Epithelial cell of prostate (primary cell): Measurements from ENCODE around the gene LRRC8D.

Source experiments
- DNase-seq: peaks from one replicate; pipeline ENCODE4 v3.0.0-alpha.2; 2011; ENCODE audit warnings: low read depth, low spot score
- H3K27ac ChIP-seq: fragments of 450-650 bp; 2 replicates; pipeline ENCODE4 v1.5.1; 2017; ENCODE audit warnings: mild to moderate bottlenecking

The LRRC8D gene

DNA sequence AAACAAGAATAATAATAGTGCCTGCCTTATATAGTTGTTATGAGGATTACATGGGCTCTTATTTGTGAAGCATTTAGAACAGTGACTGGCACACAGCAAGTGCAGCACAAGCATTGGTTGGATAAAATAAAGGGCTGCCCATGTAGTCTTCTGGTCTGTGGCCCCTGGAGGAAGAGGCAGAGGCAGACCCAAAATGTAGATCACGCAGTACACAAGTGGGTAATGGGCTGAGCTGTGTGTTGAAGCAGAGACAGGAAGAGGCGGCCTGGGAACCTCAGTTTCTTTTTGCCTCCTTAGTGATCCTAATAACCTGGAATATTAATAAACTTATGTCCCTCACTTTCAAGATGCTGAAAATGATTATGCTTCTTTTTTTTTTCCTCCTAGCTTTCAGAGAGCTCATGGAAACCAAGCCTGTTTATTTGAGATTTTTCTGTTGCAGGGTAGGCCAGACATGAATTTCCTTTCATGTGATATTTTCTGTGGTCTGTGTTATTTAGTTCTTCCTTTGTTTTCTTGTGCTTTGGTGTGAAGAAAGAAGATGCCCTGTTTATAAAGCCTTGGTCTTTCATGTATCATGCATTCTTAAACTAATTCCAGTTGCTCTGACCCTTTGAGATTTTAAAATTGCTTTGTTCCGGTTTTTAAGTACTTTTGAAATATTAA, 42.5 kb downstream of the LRRC8D start:
- no peak for DNase-seq
- no peak overlapping the region for H3K27ac ChIP-seq

- peak overlapping the region; percentile 14 for H3K27ac ChIP-seq
- DNase-seq: peak; percentile 12
Measured at GRCh38 chr1:89865498-89866382, 44.9 kb downstream of the LRRC8D start.

DNA sequence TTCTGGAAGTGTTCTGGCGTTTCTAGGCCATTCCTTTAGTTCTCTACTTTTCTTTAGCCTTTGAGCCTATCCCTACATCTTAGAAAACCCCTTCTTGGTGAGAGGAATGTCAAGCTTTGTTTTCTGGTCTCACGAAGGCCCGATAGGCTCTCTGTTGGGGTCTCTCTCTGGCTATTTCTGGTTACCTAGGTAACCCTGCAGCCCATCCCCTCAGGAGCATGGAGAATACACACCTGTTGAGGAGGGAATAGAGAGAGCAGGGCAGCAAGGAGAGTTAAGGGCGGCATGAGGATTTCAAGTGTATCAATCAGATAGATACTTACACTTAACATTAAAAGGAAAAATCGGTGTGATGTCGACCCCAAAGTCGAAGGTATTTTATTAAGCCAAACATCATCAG, 45.7 kb downstream of the LRRC8D start:
- no peak for DNase-seq
- peak overlapping the region; percentile 14 for H3K27ac ChIP-seq

DNA sequence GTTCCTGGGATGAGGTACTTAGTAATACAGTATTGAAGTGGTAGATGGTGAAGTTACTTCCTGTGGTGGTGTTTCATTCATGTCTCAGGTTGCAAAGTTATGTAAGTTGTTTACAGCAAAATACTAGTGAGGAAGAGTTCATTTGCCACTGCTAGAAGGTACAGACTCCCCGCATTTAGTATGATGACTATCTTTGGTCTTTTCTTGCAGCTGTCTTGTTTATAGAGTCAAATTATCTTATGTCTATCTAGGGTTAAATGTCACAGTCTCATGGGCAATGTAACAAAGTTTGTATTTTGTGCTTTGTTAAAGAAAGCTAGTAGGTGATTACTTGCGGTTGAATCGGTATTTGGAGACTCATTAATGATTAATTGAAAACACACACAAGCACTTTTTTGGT, 50.2 kb downstream of the LRRC8D start:
- no peak for DNase-seq
- no peak overlapping the region for H3K27ac ChIP-seq

DNA sequence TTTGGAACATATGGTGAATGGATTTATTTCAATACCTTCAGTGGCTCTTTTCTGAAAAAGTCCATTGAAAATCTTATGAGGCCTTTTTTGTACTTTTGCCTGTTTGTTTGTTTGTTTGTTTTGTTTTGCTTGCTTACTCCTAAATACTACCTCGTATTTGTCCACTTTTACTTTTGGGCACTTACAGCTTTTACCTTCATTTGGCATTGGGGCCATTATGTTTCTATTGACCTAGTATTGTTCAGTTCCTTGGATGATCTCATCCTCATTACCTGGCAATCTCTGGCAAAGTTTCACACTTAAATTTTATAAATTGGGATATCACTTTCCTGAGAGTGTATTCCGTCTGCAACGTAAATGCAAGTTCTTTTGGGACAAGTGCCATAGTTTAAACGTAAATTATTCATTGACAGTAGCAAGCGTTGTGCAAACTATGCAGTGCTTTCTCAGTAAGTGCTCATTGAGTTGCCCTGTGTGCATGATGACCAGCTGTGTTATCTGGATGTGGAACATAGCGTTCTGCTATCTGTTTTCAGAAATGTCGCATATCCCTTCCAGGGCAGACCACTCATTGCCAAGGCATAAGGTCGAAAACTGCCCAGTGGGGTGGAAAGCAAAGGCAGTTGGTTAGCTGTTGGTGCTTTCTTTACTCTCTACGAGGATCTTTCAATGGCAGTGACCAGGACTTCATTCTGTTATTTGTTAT, 51.1 kb downstream of the LRRC8D start:
- DNase-seq: no peak
- H3K27ac ChIP-seq: no peak overlapping the region

DNA sequence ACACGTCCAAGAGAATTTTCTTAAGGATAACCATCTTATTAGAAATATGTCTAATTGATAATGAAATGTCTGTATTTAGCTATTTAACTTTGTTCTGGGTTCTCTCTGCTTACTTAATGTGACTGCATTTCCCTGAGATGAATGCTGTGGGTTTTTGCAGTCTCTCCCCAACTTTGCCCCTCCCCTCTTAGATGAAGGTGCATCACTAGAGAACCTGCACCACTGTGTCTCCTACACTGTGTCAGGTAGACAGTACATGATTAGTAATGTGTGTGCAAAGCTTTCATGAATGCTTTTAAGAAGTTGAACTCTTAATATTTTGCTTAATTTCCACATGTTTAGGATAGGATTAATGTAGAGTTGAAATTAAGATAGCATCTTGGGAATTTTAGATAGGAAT, 51.7 kb downstream of the LRRC8D start:
- DNase-seq: no peak
- H3K27ac ChIP-seq: no peak overlapping the region

DNA sequence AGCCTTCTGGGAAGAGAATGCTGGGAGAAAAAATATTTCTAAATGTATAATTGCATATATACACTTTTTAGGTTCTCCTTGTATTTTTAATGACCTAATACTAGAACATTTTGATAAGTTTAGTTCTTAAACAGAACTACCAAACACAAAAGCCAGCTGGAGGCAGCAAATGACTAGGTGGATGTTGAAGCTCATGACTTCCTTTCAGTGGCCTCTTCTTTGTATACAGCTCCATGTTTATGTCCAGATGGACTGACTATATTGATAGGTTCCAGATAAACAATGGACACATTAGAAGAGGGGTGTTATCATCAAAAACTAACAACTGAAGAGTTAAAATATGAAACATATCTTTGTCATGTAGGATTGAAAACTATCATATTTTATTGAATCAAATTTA, 52.5 kb downstream of the LRRC8D start:
- no peak for DNase-seq

DNA sequence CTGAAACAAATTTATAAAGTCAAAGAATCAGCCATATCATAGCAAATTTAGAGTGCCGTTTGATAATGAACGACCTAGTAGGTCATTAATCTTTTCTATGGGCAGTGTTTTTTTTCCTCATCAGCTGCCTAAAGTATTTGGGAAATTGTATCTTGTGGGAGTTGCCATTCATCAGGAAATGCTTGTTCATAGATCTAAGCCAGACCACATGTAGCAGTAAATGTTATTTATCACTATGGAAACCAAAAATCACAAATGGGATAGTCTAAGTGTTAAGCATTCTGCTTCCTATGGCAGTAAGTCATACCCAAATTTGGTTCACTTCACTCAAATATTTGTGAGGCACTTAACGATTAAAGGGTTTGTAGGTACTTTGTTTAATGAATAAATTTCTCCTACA, 52.9 kb downstream of the LRRC8D start:
- no peak for DNase-seq
- no peak overlapping the region for H3K27ac ChIP-seq

More for the DNA sequence above, 52.5 kb downstream of the LRRC8D start:
- H3K27ac ChIP-seq: no peak overlapping the region

DNA sequence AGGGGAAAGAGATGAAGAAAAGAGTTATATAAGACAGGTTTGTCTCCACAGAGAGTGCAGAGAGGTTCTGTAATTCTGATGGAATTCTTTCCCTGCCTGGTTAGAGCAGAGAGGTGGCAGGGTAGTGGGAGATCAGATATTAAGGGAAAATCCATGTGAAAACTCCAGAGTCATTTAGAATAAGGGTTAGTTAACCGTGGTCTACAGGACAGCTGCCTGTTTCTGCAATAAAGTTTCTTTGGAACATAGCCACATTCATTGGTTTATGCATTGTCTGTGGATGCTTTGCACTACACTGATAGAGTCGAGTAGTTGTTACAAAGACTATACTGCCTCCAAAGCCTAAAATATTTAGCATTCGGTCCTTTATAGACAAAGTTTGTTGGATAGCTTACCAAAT, 55.6 kb downstream of the LRRC8D start:
- no peak for DNase-seq
- no peak overlapping the region for H3K27ac ChIP-seq

GRCh38 chr1:89877756-89878155, 56.9 kb downstream of the LRRC8D start:
- no peak overlapping the region for H3K27ac ChIP-seq
- DNase-seq: no peak

DNA sequence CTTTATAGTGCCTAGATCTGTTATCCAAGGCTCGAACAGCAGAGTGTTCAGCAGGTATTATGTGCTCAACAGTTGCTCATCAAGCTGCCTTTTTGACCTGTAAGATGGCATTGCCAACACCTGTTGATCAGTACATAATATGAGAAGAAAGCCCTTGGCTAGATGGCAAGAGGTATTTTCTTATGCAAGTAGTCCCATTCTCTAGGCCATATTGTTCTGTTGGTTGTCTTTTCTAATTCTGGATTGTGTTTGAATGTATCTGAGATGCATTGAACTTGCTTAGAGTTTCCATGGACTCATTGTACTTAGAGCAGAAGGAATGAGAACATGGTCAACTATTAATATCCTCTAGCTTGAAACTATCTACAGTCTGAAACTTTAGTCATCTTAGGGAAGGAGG, 57.4 kb downstream of the LRRC8D start:
- DNase-seq: no peak
- H3K27ac ChIP-seq: no peak overlapping the region

DNA sequence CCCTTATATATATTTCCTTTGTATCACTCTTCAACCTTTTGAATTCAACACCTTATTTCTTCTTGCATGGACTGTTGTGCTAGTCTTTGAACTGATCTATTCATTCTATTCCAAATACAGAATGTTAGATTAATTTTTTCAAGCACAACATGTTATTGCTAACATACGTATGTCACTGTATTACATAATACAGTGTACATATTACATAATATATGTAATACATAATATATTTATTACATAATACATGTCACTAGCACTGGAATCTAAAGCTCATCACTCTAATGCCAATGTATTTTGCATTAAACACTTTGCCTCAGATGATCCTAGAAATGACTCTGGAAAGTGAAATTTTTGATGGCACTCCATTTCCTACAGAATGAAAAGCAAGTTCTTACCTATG, 59.8 kb downstream of the LRRC8D start:
- DNase-seq: no peak
- no peak overlapping the region for H3K27ac ChIP-seq

- no peak for DNase-seq
- H3K27ac ChIP-seq: no peak overlapping the region
Measured at GRCh38 chr1:89881415-89882058, 60.7 kb downstream of the LRRC8D start.

DNA sequence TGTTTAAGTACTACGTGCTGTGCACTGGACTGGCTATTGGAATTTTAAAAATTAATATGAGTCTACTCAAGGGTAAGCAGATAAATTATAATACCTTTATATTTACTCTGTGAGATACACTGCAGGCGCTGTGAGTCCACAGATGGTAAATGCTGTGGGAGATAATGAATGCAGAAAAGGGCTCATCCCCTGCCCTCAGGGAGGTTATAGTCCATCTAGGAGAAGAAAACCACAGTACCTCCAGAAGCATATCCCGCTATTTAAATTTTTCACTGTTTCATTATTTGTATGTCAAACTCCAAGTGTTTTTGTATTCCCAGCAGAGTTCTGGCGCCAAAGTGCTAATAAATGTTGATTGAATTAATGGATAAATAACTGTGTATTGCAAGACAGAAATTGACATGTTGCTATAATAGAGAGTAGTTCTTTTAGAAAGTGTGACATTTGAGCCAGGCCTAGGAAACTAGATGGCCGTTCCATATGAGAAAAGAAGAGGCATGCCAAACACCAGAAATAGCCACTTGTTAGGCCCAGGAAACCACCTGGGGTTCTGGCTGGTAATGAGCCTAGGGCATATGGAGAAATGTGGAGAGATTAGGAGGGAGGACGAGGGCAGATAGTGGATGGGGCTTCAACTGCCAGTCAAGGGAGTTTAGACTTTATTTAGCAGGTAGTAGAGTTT, 61.7 kb downstream of the LRRC8D start:
- no peak for DNase-seq
- no peak overlapping the region for H3K27ac ChIP-seq

- no peak overlapping the region for H3K27ac ChIP-seq
- DNase-seq: no peak
Measured at GRCh38 chr1:89883030-89883379, 62.2 kb downstream of the LRRC8D start.

- no peak overlapping the region for H3K27ac ChIP-seq
- DNase-seq: no peak
Measured at GRCh38 chr1:89884718-89885596, 64.1 kb downstream of the LRRC8D start.

DNA sequence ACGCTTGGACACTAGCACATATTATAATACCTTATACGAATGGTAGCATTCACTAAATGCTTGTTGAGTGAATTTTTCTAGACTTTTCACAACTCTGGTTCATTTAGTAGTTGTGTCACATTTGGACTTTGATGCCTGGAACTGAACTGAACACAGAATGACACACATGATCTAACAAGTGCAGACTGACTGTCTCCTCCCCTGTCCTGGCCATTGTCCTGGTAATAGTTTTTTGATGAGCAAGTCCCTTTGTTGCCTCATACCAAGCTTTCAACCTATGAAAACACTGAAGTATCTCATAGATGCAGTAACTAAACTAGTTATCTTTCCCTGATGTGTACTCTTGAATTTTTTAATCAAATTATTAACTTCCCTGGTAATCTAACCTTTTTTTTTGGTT, 66.4 kb downstream of the LRRC8D start:
- no peak overlapping the region for H3K27ac ChIP-seq
- DNase-seq: peak; percentile 8

DNA sequence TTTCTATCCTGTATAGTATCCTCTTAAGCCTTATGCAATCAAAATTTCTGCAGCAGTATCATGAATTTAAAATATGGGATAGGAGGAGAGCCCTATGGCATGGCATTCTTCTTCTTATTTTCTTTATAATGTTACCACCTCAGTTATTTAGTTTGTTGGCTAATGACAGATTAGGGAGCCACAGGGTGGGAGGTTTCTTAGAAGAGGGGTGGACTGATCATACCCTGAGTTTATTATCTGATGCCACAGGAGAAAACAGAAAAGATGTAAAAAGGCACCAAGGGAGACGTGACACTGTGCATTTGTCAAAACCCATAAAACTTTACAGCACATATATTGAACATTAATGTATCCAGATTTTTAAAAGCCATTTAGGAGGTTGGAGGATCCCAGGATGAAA, 66.9 kb downstream of the LRRC8D start:
- H3K27ac ChIP-seq: no peak overlapping the region
- DNase-seq: no peak
